Measurements from ENCODE around the gene IRGC.

Gene IRGC

DNA sequence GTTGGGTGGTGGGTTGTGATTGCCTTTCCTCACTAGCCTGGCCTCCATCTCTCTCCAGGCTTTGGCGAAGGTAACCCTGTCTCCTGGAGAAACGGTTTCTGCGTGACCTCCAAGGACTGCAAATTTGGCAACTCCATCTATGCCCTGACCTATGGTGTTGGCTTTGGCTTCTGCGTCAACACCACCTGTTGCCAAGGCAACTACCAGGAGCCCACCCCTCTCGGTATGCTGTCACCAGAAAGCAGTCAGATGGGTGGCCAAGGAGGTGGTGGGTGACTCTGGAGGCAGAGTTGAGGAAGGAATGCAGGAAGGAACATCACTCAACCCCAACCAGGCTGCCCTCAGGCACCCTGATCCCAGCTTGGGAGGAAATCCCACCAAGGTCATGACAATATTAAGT lies 18.6 kb upstream of the IRGC start (continued):
- TF ChIP-seq, protein P1, sequence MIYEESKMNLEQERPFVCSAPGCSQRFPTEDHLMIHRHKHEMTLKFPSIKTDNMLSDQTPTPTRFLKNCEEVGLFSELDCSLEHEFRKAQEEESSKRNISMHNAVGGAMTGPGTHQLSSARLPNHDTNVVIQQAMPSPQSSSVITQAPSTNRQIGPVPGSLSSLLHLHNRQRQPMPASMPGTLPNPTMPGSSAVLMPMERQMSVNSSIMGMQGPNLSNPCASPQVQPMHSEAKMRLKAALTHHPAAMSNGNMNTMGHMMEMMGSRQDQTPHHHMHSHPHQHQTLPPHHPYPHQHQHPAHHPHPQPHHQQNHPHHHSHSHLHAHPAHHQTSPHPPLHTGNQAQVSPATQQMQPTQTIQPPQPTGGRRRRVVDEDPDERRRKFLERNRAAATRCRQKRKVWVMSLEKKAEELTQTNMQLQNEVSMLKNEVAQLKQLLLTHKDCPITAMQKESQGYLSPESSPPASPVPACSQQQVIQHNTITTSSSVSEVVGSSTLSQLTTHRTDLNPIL (CRISPR knock-in tag; IDR thresholded peaks at IDR 0.05; ENCODE audit: low read depth) = no peak
- TF ChIP-seq, protein P2, sequence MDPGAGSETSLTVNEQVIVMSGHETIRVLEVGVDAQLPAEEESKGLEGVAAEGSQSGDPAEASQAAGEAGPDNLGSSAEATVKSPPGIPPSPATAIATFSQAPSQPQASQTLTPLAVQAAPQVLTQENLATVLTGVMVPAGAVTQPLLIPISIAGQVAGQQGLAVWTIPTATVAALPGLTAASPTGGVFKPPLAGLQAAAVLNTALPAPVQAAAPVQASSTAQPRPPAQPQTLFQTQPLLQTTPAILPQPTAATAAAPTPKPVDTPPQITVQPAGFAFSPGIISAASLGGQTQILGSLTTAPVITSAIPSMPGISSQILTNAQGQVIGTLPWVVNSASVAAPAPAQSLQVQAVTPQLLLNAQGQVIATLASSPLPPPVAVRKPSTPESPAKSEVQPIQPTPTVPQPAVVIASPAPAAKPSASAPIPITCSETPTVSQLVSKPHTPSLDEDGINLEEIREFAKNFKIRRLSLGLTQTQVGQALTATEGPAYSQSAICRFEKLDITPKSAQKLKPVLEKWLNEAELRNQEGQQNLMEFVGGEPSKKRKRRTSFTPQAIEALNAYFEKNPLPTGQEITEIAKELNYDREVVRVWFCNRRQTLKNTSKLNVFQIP (CRISPR knock-in tag; IDR thresholded peaks at IDR 0.05; ENCODE audit: borderline replicate concordance, low read depth) = no peak
- TF ChIP-seq GLIS3 (CRISPR knock-in tag; IDR thresholded peaks at IDR 0.05) (no peak), ZFP3 (CRISPR knock-in tag; IDR thresholded peaks at IDR 0.05) (no peak), ZC3H10 (CRISPR knock-in tag; IDR thresholded peaks at IDR 0.05) (no peak), CSDC2 (CRISPR knock-in tag; IDR thresholded peaks at IDR 0.05) (no peak), RARB (CRISPR knock-in tag; IDR thresholded peaks at IDR 0.05) (no peak), ZFP30 (CRISPR knock-in tag; IDR thresholded peaks at IDR 0.05) (no peak)
- TF ChIP-seq, protein P3, sequence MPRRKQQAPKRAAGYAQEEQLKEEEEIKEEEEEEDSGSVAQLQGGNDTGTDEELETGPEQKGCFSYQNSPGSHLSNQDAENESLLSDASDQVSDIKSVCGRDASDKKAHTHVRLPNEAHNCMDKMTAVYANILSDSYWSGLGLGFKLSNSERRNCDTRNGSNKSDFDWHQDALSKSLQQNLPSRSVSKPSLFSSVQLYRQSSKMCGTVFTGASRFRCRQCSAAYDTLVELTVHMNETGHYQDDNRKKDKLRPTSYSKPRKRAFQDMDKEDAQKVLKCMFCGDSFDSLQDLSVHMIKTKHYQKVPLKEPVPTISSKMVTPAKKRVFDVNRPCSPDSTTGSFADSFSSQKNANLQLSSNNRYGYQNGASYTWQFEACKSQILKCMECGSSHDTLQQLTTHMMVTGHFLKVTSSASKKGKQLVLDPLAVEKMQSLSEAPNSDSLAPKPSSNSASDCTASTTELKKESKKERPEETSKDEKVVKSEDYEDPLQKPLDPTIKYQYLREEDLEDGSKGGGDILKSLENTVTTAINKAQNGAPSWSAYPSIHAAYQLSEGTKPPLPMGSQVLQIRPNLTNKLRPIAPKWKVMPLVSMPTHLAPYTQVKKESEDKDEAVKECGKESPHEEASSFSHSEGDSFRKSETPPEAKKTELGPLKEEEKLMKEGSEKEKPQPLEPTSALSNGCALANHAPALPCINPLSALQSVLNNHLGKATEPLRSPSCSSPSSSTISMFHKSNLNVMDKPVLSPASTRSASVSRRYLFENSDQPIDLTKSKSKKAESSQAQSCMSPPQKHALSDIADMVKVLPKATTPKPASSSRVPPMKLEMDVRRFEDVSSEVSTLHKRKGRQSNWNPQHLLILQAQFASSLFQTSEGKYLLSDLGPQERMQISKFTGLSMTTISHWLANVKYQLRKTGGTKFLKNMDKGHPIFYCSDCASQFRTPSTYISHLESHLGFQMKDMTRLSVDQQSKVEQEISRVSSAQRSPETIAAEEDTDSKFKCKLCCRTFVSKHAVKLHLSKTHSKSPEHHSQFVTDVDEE (CRISPR knock-in tag; IDR thresholded peaks at IDR 0.05) = no peak

DNA sequence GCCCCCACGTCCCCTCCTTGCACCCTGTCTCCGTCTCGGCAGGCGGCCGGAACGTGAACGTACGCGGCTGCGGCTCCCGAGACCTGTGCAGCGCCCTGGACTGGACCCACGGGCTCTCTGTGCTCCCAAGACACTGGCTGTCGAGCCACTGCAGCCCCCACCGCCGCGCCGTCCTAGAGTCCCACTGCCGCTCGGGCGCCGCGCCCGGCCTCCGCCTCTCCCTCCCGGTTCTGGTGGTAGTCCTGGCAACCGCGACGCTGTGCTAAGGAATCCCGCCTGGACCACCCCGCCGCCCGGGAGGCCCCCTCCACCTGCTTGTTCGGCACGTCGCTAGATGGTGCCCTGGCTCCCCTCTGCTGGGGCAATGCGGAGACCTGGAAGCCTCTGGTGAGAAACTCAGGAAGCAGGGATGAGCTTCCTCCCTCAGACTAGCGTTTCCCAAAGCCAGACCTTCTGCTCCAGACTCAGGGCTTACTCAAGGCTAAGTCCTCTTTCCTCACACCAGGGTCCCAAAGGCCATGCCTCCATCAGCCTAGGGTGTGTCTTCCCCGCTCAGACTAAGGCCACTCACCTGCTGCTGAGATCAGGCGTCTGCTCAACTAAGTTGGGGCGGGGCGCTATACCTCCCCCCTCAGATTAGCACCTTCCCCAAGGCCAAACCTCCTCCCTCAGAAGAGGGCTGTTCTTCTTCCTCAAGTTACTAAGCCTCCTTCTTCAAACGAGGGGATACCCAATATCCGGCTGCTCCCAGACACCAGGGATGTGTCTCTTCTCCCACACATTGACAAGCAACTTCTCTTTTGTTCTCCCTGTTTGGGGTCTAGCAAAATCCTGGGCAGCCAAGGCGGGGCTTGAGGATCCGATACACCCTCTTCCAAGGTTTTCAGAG lies 16.1 kb upstream of the IRGC start:
- no peak for TF ChIP-seq ARNTL (CRISPR knock-in tag; IDR thresholded peaks at IDR 0.05; ENCODE audit: borderline replicate concordance, low read depth)
- no peak for TF ChIP-seq OSR1 (CRISPR knock-in tag; IDR thresholded peaks at IDR 0.05)
- TF ChIP-seq ISL1 (CRISPR knock-in tag; IDR thresholded peaks at IDR 0.05) = no peak
- no peak for TF ChIP-seq ZC3H10 (CRISPR knock-in tag; IDR thresholded peaks at IDR 0.05)
- no peak for TF ChIP-seq TCF4 (CRISPR knock-in tag; IDR thresholded peaks at IDR 0.05; ENCODE audit: borderline replicate concordance)
- peak; percentile 19 for ATAC-seq

DNA sequence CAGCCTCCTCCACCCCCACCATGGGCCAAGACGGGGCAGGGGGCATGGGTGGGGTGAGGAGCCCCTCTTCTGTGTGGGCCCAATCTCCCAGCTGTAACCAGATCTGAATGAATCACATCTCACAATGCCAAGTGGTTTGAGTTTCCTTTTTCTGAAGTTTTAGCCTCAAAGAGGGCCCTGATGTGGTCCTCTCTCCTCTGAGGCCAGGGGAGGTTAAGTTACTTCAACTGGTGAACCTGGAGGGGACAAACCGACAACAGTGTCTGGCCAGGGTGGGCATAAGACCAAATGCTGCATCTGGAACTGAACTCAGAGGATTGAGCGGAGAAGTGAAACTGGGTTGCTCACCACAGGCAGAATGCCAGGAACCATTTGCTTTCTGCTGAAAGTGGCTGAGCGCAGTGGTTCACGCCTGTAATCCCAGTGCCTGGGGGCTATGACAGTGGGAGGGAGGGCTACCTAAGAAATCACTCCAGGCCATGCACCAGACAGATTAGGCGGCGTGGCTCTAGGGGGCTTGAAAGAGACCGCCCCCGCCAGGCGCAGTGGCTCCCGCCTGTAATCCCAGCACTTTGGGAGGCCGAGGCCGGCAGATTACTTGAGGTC lies 15.4 kb upstream of the IRGC start:
- ATAC-seq = peak; percentile 61
- TF ChIP-seq BACH2 (CRISPR knock-in tag; IDR thresholded peaks at IDR 0.05; ENCODE audit: borderline replicate concordance) = no peak
- TF ChIP-seq OSR1 (CRISPR knock-in tag; IDR thresholded peaks at IDR 0.05) = no peak
- no peak for TF ChIP-seq ISL1 (CRISPR knock-in tag; IDR thresholded peaks at IDR 0.05)
- TF ChIP-seq, protein P3 (CRISPR knock-in tag; IDR thresholded peaks at IDR 0.05) = no peak
- no peak for TF ChIP-seq SNAI2 (CRISPR knock-in tag; IDR thresholded peaks at IDR 0.05)
- no peak for TF ChIP-seq PPARA (CRISPR knock-in tag; IDR thresholded peaks at IDR 0.05; ENCODE audit: borderline replicate concordance)
- TF ChIP-seq, protein P1 (CRISPR knock-in tag; IDR thresholded peaks at IDR 0.05; ENCODE audit: low read depth) = no peak
- TF ChIP-seq, protein P4, sequence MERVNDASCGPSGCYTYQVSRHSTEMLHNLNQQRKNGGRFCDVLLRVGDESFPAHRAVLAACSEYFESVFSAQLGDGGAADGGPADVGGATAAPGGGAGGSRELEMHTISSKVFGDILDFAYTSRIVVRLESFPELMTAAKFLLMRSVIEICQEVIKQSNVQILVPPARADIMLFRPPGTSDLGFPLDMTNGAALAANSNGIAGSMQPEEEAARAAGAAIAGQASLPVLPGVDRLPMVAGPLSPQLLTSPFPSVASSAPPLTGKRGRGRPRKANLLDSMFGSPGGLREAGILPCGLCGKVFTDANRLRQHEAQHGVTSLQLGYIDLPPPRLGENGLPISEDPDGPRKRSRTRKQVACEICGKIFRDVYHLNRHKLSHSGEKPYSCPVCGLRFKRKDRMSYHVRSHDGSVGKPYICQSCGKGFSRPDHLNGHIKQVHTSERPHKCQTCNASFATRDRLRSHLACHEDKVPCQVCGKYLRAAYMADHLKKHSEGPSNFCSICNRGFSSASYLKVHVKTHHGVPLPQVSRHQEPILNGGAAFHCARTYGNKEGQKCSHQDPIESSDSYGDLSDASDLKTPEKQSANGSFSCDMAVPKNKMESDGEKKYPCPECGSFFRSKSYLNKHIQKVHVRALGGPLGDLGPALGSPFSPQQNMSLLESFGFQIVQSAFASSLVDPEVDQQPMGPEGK (CRISPR knock-in tag; IDR thresholded peaks at IDR 0.05; ENCODE audit: borderline replicate concordance) = no peak
- TF ChIP-seq ZNF565 (CRISPR knock-in tag; conservative IDR thresholded peaks at IDR 0.05; ENCODE audit: low read depth) = no peak
- no peak for TF ChIP-seq ESRRG (CRISPR knock-in tag; IDR thresholded peaks at IDR 0.05)
- TF ChIP-seq, protein P2 (CRISPR knock-in tag; IDR thresholded peaks at IDR 0.05; ENCODE audit: borderline replicate concordance, low read depth) = no peak
